Lower leg skin (tissue), 4 donors: ENCODE data around the gene LIPC. TPM values are rescaled to one million over a fixed set of nuclear protein-coding genes. Genes with fewer than 3 reads are reported as not detected.
A peak's percentile ranks its signal among the peaks of the same experiment; 100 is the strongest.

Experiments used
- DNase-seq, 2 donors: peaks; one replicate each; pipeline ENCODE4 v3.0.0-alpha.2; 2019; ENCODE audit warnings: low spot score in 2 of 2
- H3K4me3 ChIP-seq: fragments of 200-600 bp; sonication (generic); 2 replicates; pipeline ENCODE4 v1.5.1; 2017; ENCODE audit warnings: mild to moderate bottlenecking, low read depth; ENCODE audit not compliant: poor library complexity, severe bottlenecking
- POLR2A ChIP-seq, 2 donors: fragments of 450-650 bp; IDR thresholded peaks; one replicate each; pipeline ENCODE4 v1.6.1; 2016 to 2017; ENCODE audit warnings: antibody characterized with exemption in 2 of 2, mild to moderate bottlenecking in 1 of 2, moderate library complexity in 1 of 2
- WGBS, 2 donors: methylation state at CpG; one replicate each; pipeline ENCODE4 v1.1.5; 2018; 5-methylcytosine and 5-hydroxymethylcytosine counted together
- intact Hi-C: fragments of 100-400 bp; cut with DNase I; formaldehyde crosslinking; loops from one replicate; pipeline ENCODE4 v1.15.0; 2023; ENCODE audit warnings: low total_unique reads
- total RNA-seq, 4 donors: library from RNA; depleted of rRNA; stranded (reverse); fragments of >200 nt; gene quantifications; one replicate each; pipeline ENCODE4 v1.1.0, GENCODE V29; 2016
- TF ChIP-seq, protein P1 (sequence below), 3 donors: fragments of 450-650 bp; IDR thresholded peaks; one replicate each; pipeline ENCODE4 v1.5.1; 2016; ENCODE audit warnings: antibody characterized with exemption in 3 of 3, mild to moderate bottlenecking in 3 of 3, moderate library complexity in 2 of 3

The LIPC gene
- total RNA-seq, 4 donors from 2014 or later: 0.13 to 0.71 TPM; not detected in 2

- 70 to 76% methylated on average over 7 to 8 of the region's 8 CpGs for WGBS, 2 donors
- intact Hi-C loops: no loop called here
- no peak overlapping the region for H3K4me3 ChIP-seq
- no peak for TF ChIP-seq POLR2A (IDR thresholded peaks at IDR 0.05)
- TF ChIP-seq, protein P1, sequence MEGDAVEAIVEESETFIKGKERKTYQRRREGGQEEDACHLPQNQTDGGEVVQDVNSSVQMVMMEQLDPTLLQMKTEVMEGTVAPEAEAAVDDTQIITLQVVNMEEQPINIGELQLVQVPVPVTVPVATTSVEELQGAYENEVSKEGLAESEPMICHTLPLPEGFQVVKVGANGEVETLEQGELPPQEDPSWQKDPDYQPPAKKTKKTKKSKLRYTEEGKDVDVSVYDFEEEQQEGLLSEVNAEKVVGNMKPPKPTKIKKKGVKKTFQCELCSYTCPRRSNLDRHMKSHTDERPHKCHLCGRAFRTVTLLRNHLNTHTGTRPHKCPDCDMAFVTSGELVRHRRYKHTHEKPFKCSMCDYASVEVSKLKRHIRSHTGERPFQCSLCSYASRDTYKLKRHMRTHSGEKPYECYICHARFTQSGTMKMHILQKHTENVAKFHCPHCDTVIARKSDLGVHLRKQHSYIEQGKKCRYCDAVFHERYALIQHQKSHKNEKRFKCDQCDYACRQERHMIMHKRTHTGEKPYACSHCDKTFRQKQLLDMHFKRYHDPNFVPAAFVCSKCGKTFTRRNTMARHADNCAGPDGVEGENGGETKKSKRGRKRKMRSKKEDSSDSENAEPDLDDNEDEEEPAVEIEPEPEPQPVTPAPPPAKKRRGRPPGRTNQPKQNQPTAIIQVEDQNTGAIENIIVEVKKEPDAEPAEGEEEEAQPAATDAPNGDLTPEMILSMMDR (IDR thresholded peaks at IDR 0.05): no peak
- DNase-seq: no peak
Observed at GRCh38 chr15:58518626-58519025, 86.8 kb downstream of the LIPC start.

- TF ChIP-seq, protein P1 (IDR thresholded peaks at IDR 0.05): no peak
- TF ChIP-seq POLR2A (IDR thresholded peaks at IDR 0.05): no peak
- intact Hi-C loops: no loop called here
- WGBS, 2 donors: 68 to 72% methylated on average over 5 of the region's 5 CpGs
- no peak overlapping the region for H3K4me3 ChIP-seq
- DNase-seq: no peak
Observed at GRCh38 chr15:58519516-58519915, 87.7 kb downstream of the LIPC start.

GRCh38 chr15:58520464-58520863, 88.7 kb downstream of the LIPC start:
- DNase-seq: peak in 1 of 2 donors; percentile 78

GRCh38 chr15:58520936-58521292, 89.1 kb downstream of the LIPC start:
- H3K4me3 ChIP-seq: no peak overlapping the region
- peak in 1 of 2 donors; percentile 37 for DNase-seq
- intact Hi-C loops: no loop called here
- WGBS, 2 donors: 85 to 89% methylated on average over 4 of the region's 4 CpGs
- TF ChIP-seq POLR2A (IDR thresholded peaks at IDR 0.05): no peak
- TF ChIP-seq, protein P1 (IDR thresholded peaks at IDR 0.05): no peak

More at GRCh38 chr15:58520464-58520863, 88.7 kb downstream of the LIPC start:
- intact Hi-C loops: no loop called here
- H3K4me3 ChIP-seq: no peak overlapping the region
- 78 to 81% methylated on average over 9 of the region's 9 CpGs for WGBS, 2 donors
- TF ChIP-seq, protein P1 (IDR thresholded peaks at IDR 0.05): no peak
- no peak for TF ChIP-seq POLR2A (IDR thresholded peaks at IDR 0.05)

- 49 to 55% methylated on average over 13 of the region's 13 CpGs for WGBS, 2 donors
- no peak overlapping the region for H3K4me3 ChIP-seq
- no peak for TF ChIP-seq POLR2A (IDR thresholded peaks at IDR 0.05)
- TF ChIP-seq, protein P1 (IDR thresholded peaks at IDR 0.05): no peak
- intact Hi-C loops: no loop called here
- DNase-seq: peak; percentile 74 to 89
Observed at GRCh38 chr15:58521293-58521991, 89.7 kb downstream of the LIPC start.

GRCh38 chr15:58522391-58522790, 90.6 kb downstream of the LIPC start:
- TF ChIP-seq, protein P1 (IDR thresholded peaks at IDR 0.05): no peak
- no peak for TF ChIP-seq POLR2A (IDR thresholded peaks at IDR 0.05)
- WGBS, 2 donors: 32 to 47% methylated on average over 9 of the region's 9 CpGs
- peak in 1 of 2 donors; percentile 84 for DNase-seq
- no peak overlapping the region for H3K4me3 ChIP-seq
- intact Hi-C loops: no loop called here
